ENCODE results near the gene EXOC2.

EXOC2 gene

GRCh38 chr6:505374-505773, 187.6 kb downstream of the EXOC2 start:
- H3K4me3 ChIP-seq (IDR thresholded peaks at IDR 0.05; ENCODE audit: insufficient read depth, low read depth, low read length): no peak overlapping the region
- H4K20me1 ChIP-seq (ENCODE audit: insufficient read depth): no peaks in the 10 kb centered on the region
- no peak for TF ChIP-seq CTCF (conservative IDR thresholded peaks at IDR 0.05; ENCODE audit: low read depth, low read length)
- H2AFZ ChIP-seq (ENCODE audit: low read depth): no peak overlapping the region
- no peak overlapping the region for H3K4me2 ChIP-seq
- H3K9ac ChIP-seq: no peak overlapping the region
- no peaks in the 10 kb centered on the region for H3K4me1 ChIP-seq (ENCODE audit: low read depth, poor library complexity, severe bottlenecking)
- H3K79me2 ChIP-seq (ENCODE audit: insufficient read depth, low read depth): no peaks in the 10 kb centered on the region
- H3K36me3 ChIP-seq (ENCODE audit: insufficient read depth): no peaks in the 10 kb centered on the region
- no peak overlapping the region for H3K27ac ChIP-seq
- no peaks in the 10 kb centered on the region for H3K27me3 ChIP-seq (ENCODE audit: insufficient read depth, low read depth)

- Histone ChIP-seq H4K20me1 (ENCODE audit: insufficient read depth) (no peaks in the 10 kb centered on the region), H2AFZ (ENCODE audit: low read depth) (no peak overlapping the region), H3K27me3 (ENCODE audit: insufficient read depth, low read depth) (no peaks in the 10 kb centered on the region), H3K4me3 (IDR thresholded peaks at IDR 0.05; ENCODE audit: insufficient read depth, low read depth, low read length) (no peak overlapping the region), H3K9ac (no peak overlapping the region), H3K36me3 (ENCODE audit: insufficient read depth) (no peaks in the 10 kb centered on the region), H3K4me1 (ENCODE audit: low read depth, poor library complexity, severe bottlenecking) (peaks cover 2% of the 10 kb centered on the region), H3K27ac (no peak overlapping the region), H3K79me2 (ENCODE audit: insufficient read depth, low read depth) (no peaks in the 10 kb centered on the region), H3K4me2 (no peak overlapping the region)
- no peak for TF ChIP-seq CTCF (conservative IDR thresholded peaks at IDR 0.05; ENCODE audit: low read depth, low read length)
Observed at GRCh38 chr6:504446-504980, 188.4 kb downstream of the EXOC2 start.

GRCh38 chr6:503610-504362, 189.2 kb downstream of the EXOC2 start:
- Histone ChIP-seq H3K36me3 (ENCODE audit: insufficient read depth) (no peaks in the 10 kb centered on the region), H3K27me3 (ENCODE audit: insufficient read depth, low read depth) (no peaks in the 10 kb centered on the region), H3K9ac (no peak overlapping the region), H3K27ac (no peak overlapping the region), H3K4me2 (no peak overlapping the region), H3K4me3 (IDR thresholded peaks at IDR 0.05; ENCODE audit: insufficient read depth, low read depth, low read length) (no peak overlapping the region), H4K20me1 (ENCODE audit: insufficient read depth) (no peaks in the 10 kb centered on the region), H3K4me1 (ENCODE audit: low read depth, poor library complexity, severe bottlenecking) (peaks cover 4% of the 10 kb centered on the region), H2AFZ (ENCODE audit: low read depth) (no peak overlapping the region), H3K79me2 (ENCODE audit: insufficient read depth, low read depth) (no peaks in the 10 kb centered on the region)
- no peak for TF ChIP-seq CTCF (conservative IDR thresholded peaks at IDR 0.05; ENCODE audit: low read depth, low read length)

- TF ChIP-seq CTCF (conservative IDR thresholded peaks at IDR 0.05; ENCODE audit: low read depth, low read length): no peak
- Histone ChIP-seq H3K4me1 (ENCODE audit: low read depth, poor library complexity, severe bottlenecking) (peaks cover 4% of the 10 kb centered on the region), H3K79me2 (ENCODE audit: insufficient read depth, low read depth) (no peaks in the 10 kb centered on the region), H3K4me3 (IDR thresholded peaks at IDR 0.05; ENCODE audit: insufficient read depth, low read depth, low read length) (no peak overlapping the region), H3K9ac (no peak overlapping the region), H3K36me3 (ENCODE audit: insufficient read depth) (no peaks in the 10 kb centered on the region), H3K27ac (no peak overlapping the region), H3K27me3 (ENCODE audit: insufficient read depth, low read depth) (no peaks in the 10 kb centered on the region), H4K20me1 (ENCODE audit: insufficient read depth) (no peaks in the 10 kb centered on the region), H2AFZ (ENCODE audit: low read depth) (no peak overlapping the region), H3K4me2 (no peak overlapping the region)
Observed at GRCh38 chr6:502761-503160, 190.2 kb downstream of the EXOC2 start.

Measured in KMS-11 (cell line).